K562 (cell line): Measurements from ENCODE around the gene LAMTOR1. TPM values are rescaled to one million over a fixed set of nuclear protein-coding genes. Genes with fewer than 3 reads are reported as not detected.

ENCODE experiments used
- CTBP1 ChIP-seq: fragments of 450-650 bp; IDR thresholded peaks from 2 replicates; pipeline ENCODE4 v1.6.1; 2016; ENCODE audit warnings: borderline replicate concordance
- ETS2 ChIP-seq: IDR thresholded peaks from 2 replicates; pipeline ENCODE4 v1.6.1; 2016; ENCODE audit warnings: borderline replicate concordance, missing genetic modification characterization, mild to moderate bottlenecking, moderate library complexity, missing compliant biosample characterization; ENCODE audit not compliant: poor library complexity, severe bottlenecking
- EWSR1 ChIP-seq: fragments of 450-650 bp; IDR thresholded peaks from 2 replicates; pipeline ENCODE4 v1.6.1; 2018; ENCODE audit warnings: borderline replicate concordance, mild to moderate bottlenecking, low read depth, moderate library complexity; ENCODE audit not compliant: partially characterized antibody
- HNRNPK ChIP-seq: fragments of 200-400 bp; formaldehyde crosslinking; IDR thresholded peaks from one replicate; pipeline ENCODE4 v1.6.1; 2018; ENCODE audit warnings: mild to moderate bottlenecking, low read depth, low read length; ENCODE audit not compliant: poor library complexity, severe bottlenecking
- IRF2 ChIP-seq: sonication (generic); formaldehyde crosslinking; IDR thresholded peaks from 2 replicates; pipeline ENCODE4 v1.8.1; 2022; ENCODE audit warnings: mild to moderate bottlenecking, missing genetic modification reagents
- MYBL2 ChIP-seq, 2 experiments: fragments of 450-650 bp in 1 of 2; sonication (generic) in 1 of 2; formaldehyde crosslinking in 1 of 2; IDR thresholded peaks; 2 replicates each; pipeline versions ENCODE4 v1.6.1 to v1.8.1; 2017 to 2022; ENCODE audit warnings: borderline replicate concordance in 1 of 2, inconsistent platforms in 1 of 2, low read depth in 1 of 2, mild to moderate bottlenecking in 1 of 2, missing genetic modification reagents in 1 of 2, moderate library complexity in 1 of 2
- PHB ChIP-seq: fragments of 250-450 bp; sonication (Bioruptor Pico); IDR thresholded peaks from 2 replicates; pipeline ENCODE4 v1.5.0; 2021
- POLR2G ChIP-seq: fragments of 200-400 bp; formaldehyde crosslinking; IDR thresholded peaks from 2 replicates; pipeline ENCODE4 v1.6.1; 2017; ENCODE audit warnings: low read depth, mild to moderate bottlenecking, antibody characterized with exemption, low read length, moderate library complexity
- RAD51 ChIP-seq: fragments of 450-650 bp; IDR thresholded peaks from 2 replicates; pipeline ENCODE4 v1.7.1; 2016; ENCODE audit warnings: low read depth, mild to moderate bottlenecking, borderline replicate concordance
- RBM17 ChIP-seq: fragments of 200-400 bp; formaldehyde crosslinking; IDR thresholded peaks from 2 replicates; pipeline ENCODE4 v1.6.1; 2017; ENCODE audit warnings: low read depth, mild to moderate bottlenecking, low read length, borderline replicate concordance
- TEAD2 ChIP-seq: fragments of 450-650 bp; IDR thresholded peaks from 2 replicates; pipeline ENCODE4 v1.6.1; 2016; ENCODE audit warnings: missing genetic modification characterization, control low read depth, missing compliant biosample characterization
- ZFP30 ChIP-seq: fragments of 250-450 bp; sonication (Bioruptor Pico); IDR thresholded peaks from 2 replicates; pipeline ENCODE4 v1.8.0; 2022; ENCODE audit warnings: moderate library complexity, mild to moderate bottlenecking, inconsistent platforms, borderline replicate concordance
- ZNF431 ChIP-seq: sonication (generic); formaldehyde crosslinking; IDR thresholded peaks from 2 replicates; pipeline ENCODE4 v1.8.0; 2022; ENCODE audit warnings: mild to moderate bottlenecking, missing genetic modification reagents
- ZNF699 ChIP-seq: fragments of 250-450 bp; sonication (Bioruptor Pico); IDR thresholded peaks from 2 replicates; pipeline ENCODE4 v1.8.0; 2021; ENCODE audit warnings: mild to moderate bottlenecking, moderate library complexity; ENCODE audit not compliant: insufficient replicate concordance
- polyA plus RNA-seq, 8 experiments: library from polyadenylated mRNA; depleted of rRNA in 4 of 8; stranded (reverse) in 5 of 8; unstranded in 3 of 8; fragments of >200 nt; fragmentation: Nextera tagmentation in 2 of 8; fragmentation: Illumina TruSeq in 1 of 8; extraction: Ambion mirVana in 2 of 8; extraction: Trizol in 1 of 8; gene quantifications; 2 replicates each; pipeline versions ENCODE4 v1.2.1 to v1.2.3, GENCODE V29; 2011 to 2014; ENCODE audit warnings: inconsistent platforms in 1 of 8, missing spikeins in 1 of 8
- total RNA-seq, 7 experiments: library from RNA; depleted of rRNA in 6 of 7; stranded (reverse); fragments of >200 nt in 6 of 7; fragmentation: Illumina TruSeq in 2 of 7; extraction: Trizol in 2 of 7; gene quantifications; 2 replicates each; pipeline versions ENCODE4 v1.2.1 to v1.2.3, GENCODE V29; 2011 to 2021; ENCODE audit warnings: low replicate concordance in 1 of 7
- TF ChIP-seq, protein P1 (sequence below): fragments of 250-450 bp; sonication (Bioruptor Pico); IDR thresholded peaks from 2 replicates; pipeline ENCODE4 v1.5.0; 2021; ENCODE audit warnings: mild to moderate bottlenecking, moderate library complexity
- TF ChIP-seq, protein P2 (sequence below), 2 experiments: fragments of 450-650 bp; IDR thresholded peaks; 2 replicates each; pipeline ENCODE4 v1.6.1; 2016
- TF ChIP-seq, protein P3 (sequence below), 2 experiments: IDR thresholded peaks in 1 of 2; conservative IDR thresholded peaks in 1 of 2; 2 replicates each; pipeline ENCODE4 v1.6.1; 2016; ENCODE audit warnings: low read depth in 2 of 2, mild to moderate bottlenecking in 1 of 2, missing compliant biosample characterization in 1 of 2, missing genetic modification characterization in 1 of 2, moderate library complexity in 1 of 2

The LAMTOR1 gene
- total and polyA plus RNA-seq, 9 of the 15 experiments (the other 6 are each of a cell fraction or from before 2014, with no cell fraction given): 62.6 to 104 (median 85.3) TPM

DNA sequence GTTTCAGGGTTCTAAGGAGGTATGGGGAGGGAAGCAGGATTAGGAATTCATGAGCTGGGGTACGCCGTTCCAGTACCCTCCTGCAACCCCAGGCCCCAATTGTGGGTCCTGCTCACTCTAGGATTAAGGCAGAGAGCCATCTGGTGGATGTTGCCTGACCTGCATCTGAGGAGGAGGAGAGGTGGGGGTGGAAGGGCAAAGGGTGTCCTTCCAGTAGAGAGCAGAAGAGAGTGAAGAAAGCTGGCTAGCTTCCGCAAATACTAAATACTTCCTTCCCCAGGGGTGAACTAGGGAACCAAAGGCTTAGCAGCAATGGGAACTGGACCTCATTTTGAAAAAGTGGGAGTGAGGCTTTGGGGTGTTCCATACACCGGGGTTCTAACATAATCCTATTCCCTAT is 11.8 kb downstream of the LAMTOR1 start (continued):
- TF ChIP-seq POLR2G: no peak
- no peak for TF ChIP-seq ETS2
- TF ChIP-seq, protein P1, sequence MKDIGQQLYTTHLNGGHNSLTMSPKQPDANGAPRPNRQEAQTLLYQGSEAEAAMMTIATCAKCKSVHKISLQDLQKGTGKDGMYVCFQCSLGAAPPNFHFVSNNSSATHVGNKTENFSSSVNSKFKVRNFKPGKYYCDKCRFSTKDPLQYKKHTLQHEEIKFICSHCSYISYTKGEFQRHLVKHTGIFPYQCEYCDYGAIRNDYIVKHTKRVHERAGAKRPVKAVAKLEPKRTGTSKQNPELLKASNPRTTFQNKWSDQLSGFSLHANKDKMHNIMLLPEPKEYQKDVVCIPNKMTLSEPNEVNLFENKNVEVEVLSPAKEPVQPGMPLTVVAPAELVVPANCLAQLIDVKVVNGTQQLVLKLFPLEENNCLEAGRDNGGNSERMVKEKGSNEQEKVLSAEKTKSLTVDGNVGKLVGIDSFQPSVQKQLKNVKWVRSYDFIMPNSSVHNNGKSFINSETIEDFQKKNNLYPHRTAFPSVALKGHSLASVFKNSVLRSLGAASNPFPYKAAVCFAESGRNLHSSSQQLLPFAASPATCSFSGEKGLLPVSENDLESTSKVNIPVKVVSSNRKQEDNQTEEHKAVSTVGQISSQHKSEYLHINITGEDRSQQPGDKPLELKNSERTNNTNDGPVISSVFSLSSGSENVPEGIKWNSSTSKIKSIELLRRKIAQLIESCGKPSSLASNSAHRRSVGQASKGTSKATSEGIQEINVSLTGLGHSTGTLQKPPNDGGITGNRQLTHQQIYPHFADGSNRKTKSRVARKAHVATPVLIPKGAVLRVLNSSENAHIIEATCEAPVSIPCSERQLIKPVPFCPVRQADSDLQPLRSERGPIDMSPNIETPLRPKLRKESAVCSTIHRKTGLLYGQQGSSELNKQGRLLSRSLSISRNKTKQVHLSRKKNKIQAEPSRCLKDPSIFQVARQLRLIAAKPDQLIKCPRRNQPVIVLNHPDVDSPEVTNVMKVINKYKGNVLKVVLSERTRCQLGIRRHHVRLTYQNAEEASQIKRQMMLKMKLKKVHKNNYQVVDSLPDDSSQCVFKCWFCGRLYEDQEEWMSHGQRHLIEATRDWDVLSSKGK: no peak
- no peak for TF ChIP-seq RAD51
- TF ChIP-seq, protein P2, sequence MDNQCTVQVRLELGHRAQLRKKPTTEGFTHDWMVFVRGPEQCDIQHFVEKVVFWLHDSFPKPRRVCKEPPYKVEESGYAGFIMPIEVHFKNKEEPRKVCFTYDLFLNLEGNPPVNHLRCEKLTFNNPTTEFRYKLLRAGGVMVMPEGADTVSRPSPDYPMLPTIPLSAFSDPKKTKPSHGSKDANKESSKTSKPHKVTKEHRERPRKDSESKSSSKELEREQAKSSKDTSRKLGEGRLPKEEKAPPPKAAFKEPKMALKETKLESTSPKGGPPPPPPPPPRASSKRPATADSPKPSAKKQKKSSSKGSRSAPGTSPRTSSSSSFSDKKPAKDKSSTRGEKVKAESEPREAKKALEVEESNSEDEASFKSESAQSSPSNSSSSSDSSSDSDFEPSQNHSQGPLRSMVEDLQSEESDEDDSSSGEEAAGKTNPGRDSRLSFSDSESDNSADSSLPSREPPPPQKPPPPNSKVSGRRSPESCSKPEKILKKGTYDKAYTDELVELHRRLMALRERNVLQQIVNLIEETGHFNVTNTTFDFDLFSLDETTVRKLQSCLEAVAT (IDR thresholded peaks at IDR 0.05): peak in 1 of 2 experiments; percentile 79; a peak in 2 of 4 replicates
- no peak for TF ChIP-seq MYBL2 (IDR thresholded peaks at IDR 0.05; ENCODE audit: low read depth)
- TF ChIP-seq MYBL2 (CRISPR knock-in tag; IDR thresholded peaks at IDR 0.05; ENCODE audit: borderline replicate concordance): no peak
- no peak for TF ChIP-seq PHB (CRISPR knock-in tag)
- TF ChIP-seq ZNF431 (CRISPR knock-in tag): no peak
- TF ChIP-seq HNRNPK: no peak
- no peak for TF ChIP-seq TEAD2 (tag)
- no peak for TF ChIP-seq ZNF699 (CRISPR knock-in tag)
- TF ChIP-seq CTBP1: no peak
- TF ChIP-seq ZFP30: no peak
- TF ChIP-seq, protein P3, sequence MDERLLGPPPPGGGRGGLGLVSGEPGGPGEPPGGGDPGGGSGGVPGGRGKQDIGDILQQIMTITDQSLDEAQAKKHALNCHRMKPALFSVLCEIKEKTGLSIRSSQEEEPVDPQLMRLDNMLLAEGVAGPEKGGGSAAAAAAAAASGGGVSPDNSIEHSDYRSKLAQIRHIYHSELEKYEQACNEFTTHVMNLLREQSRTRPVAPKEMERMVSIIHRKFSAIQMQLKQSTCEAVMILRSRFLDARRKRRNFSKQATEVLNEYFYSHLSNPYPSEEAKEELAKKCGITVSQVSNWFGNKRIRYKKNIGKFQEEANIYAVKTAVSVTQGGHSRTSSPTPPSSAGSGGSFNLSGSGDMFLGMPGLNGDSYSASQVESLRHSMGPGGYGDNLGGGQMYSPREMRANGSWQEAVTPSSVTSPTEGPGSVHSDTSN (CRISPR knock-in tag; IDR thresholded peaks at IDR 0.05; ENCODE audit: low read depth): no peak
- TF ChIP-seq, protein P3 (tag; conservative IDR thresholded peaks at IDR 0.05; ENCODE audit: low read depth): no peak
- no peak for TF ChIP-seq IRF2 (CRISPR knock-in tag)
- TF ChIP-seq EWSR1: no peak
- TF ChIP-seq RBM17: no peak
